Upper lobe of left lung (tissue), 6 donors: ENCODE measurements around the gene ODAD3. TPM values are rescaled to one million over a fixed set of nuclear protein-coding genes. Genes with fewer than 3 reads are reported as not detected.
"Not testable (repeated sequence)": the region's sequence is repeated elsewhere in the genome, so short reads cannot be mapped to it uniquely, and the experiment has no call there.

Experiments
- ATAC-seq, 2 donors: fragments of 200-7000 bp; cut with Tn5 transposase; one replicate each; pipeline ENCODE4 v1.9.1; 2022; ENCODE audit warnings: mild to moderate bottlenecking in 2 of 2, moderate library complexity in 2 of 2; ENCODE audit not compliant: low FRiP score in 2 of 2
- DNase-seq, 2 donors: peaks; one replicate each; pipeline ENCODE4 v3.0.0-alpha.2; 2019 to 2020
- H3K27ac ChIP-seq, 4 donors: fragments of 200-600 bp; sonication (generic); one replicate each; pipeline ENCODE4 v1.5.1; 2016 to 2019
- H3K27me3 ChIP-seq, 4 donors: fragments of 200-600 bp; sonication (generic); one replicate each; pipeline ENCODE4 v1.5.1; 2017 to 2019
- H3K36me3 ChIP-seq, 4 donors: fragments of 200-600 bp; sonication (generic); one replicate each; pipeline ENCODE4 v1.5.1; 2016 to 2019
- H3K4me1 ChIP-seq, 4 donors: fragments of 200-600 bp; sonication (generic); one replicate each; pipeline ENCODE4 v1.5.1; 2018 to 2019
- H3K4me3 ChIP-seq, 4 donors: fragments of 200-600 bp; sonication (generic); one replicate each; pipeline ENCODE4 v1.5.1; 2017 to 2019; ENCODE audit warnings: mild to moderate bottlenecking in 2 of 4, moderate library complexity in 1 of 4
- H3K9me3 ChIP-seq, 4 donors: fragments of 200-600 bp; sonication (generic); one replicate each; pipeline ENCODE4 v1.5.1; 2018 to 2019
- EP300 ChIP-seq, 4 donors: sonication (generic); formaldehyde crosslinking; IDR thresholded peaks; one replicate each; pipeline ENCODE4 v1.5.1; 2017; ENCODE audit warnings: antibody characterized with exemption in 4 of 4, control low read depth in 2 of 4
- POLR2A ChIP-seq, 4 donors: fragments of 450-650 bp; IDR thresholded peaks; one replicate each; pipeline ENCODE4 v1.5.1; 2016 to 2017; ENCODE audit warnings: antibody characterized with exemption in 4 of 4, mild to moderate bottlenecking in 2 of 4
- POLR2AphosphoS5 ChIP-seq, 2 donors: sonication (generic); formaldehyde crosslinking; IDR thresholded peaks; one replicate each; pipeline ENCODE4 v1.5.1; 2017; ENCODE audit warnings: antibody characterized with exemption in 2 of 2
- WGBS, 2 donors: methylation state at CpG; one replicate each; pipeline ENCODE4 v1.1.5; 2017 to 2018; 5-methylcytosine and 5-hydroxymethylcytosine counted together
- total RNA-seq, 6 donors: library from RNA; depleted of rRNA in 4 of 6; stranded (reverse); fragments of >200 nt in 4 of 6; gene quantifications; one replicate each; pipeline versions ENCODE4 v1.1.0 to v1.2.1, GENCODE V29; 2016 to 2021
- TF ChIP-seq, protein P1 (sequence below), 6 experiments: fragments of 450-650 bp in 4 of 6; fragments of 200-600 bp in 2 of 6; sonication (generic) in 2 of 6; IDR thresholded peaks; one replicate each; pipeline ENCODE4 v1.5.1; 2016 to 2019; ENCODE audit warnings: antibody characterized with exemption in 6 of 6
- donor health status: DM: no; HTN: no; CAD: no; lungs with moderate emphysema.
- donor health status: DM: no; HTN: yes; CAD: no; lungs with severe emphysema.

Gene ODAD3
- total RNA-seq, 6 donors from 2014 or later, result 0.34 to 11.1 (median 4.1) TPM

DNA sequence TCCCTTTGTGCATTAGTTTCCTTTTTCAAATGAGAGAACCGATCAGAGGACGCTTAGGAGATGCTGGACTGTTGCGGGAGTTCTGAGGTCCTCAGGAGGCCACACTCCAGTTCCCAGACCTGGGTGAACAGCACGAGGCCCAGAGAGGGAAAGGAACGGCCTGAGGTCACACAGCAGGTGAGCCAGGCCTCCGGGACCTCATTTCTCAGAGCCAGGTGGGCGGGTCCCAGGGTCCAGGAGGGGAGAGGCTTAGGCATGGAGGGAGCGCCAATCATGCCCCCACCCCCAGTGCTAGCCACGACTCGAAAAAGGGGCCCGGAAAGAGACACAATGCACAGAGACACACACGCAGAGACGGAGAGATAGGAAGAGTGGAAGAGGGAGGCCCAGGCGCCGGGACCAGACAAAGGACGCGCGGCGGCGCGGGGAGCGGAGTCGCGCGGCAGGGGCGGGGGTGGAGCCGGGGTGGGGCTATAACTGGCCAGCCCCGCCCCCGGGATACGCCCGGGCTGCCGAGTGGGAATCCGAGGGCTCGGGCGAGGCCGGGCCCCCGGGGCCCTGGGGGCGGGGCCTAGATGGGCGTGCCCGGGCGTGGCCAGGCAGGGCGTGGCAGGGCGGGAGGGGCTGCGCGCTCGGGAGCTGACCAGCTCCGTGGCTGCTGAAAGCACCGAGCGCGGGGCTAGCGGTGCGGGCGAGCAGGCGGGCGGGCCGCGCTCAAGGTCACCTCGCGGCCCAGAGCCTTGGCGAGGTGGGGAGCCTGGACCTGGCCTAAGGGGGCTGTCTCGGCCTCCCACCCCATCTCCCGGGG lies 44.4 kb upstream of the ODAD3 start:
- peak overlapping the region in 2 of 4 donors; percentile 15 to 17 for H3K4me3 ChIP-seq
- peaks cover 0 to 9% (median 5%) of the 10 kb centered on the region in 4 donors for H3K36me3 ChIP-seq
- WGBS, 2 donors, result 31 to 40% methylated on average over 24 to 42 of the region's 62 CpGs
- H3K27me3 ChIP-seq, result peaks cover 2 to 37% (median 30%) of the 10 kb centered on the region in 4 donors
- no peak overlapping the region for H3K27ac ChIP-seq
- ATAC-seq, result peak in 1 of 2 donors; percentile 25
- no peaks in the 10 kb centered on the region for H3K9me3 ChIP-seq
- peaks cover 32 to 50% (median 40%) of the 10 kb centered on the region in 4 donors for H3K4me1 ChIP-seq
- peak in 1 of 2 donors; percentile 91 for DNase-seq
- TF ChIP-seq POLR2A (IDR thresholded peaks at IDR 0.05) (no peak), EP300 (IDR thresholded peaks at IDR 0.05) (no peak), POLR2AphosphoS5 (IDR thresholded peaks at IDR 0.05) (no peak)
- TF ChIP-seq, protein P1, sequence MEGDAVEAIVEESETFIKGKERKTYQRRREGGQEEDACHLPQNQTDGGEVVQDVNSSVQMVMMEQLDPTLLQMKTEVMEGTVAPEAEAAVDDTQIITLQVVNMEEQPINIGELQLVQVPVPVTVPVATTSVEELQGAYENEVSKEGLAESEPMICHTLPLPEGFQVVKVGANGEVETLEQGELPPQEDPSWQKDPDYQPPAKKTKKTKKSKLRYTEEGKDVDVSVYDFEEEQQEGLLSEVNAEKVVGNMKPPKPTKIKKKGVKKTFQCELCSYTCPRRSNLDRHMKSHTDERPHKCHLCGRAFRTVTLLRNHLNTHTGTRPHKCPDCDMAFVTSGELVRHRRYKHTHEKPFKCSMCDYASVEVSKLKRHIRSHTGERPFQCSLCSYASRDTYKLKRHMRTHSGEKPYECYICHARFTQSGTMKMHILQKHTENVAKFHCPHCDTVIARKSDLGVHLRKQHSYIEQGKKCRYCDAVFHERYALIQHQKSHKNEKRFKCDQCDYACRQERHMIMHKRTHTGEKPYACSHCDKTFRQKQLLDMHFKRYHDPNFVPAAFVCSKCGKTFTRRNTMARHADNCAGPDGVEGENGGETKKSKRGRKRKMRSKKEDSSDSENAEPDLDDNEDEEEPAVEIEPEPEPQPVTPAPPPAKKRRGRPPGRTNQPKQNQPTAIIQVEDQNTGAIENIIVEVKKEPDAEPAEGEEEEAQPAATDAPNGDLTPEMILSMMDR (IDR thresholded peaks at IDR 0.05), result no peak

DNA sequence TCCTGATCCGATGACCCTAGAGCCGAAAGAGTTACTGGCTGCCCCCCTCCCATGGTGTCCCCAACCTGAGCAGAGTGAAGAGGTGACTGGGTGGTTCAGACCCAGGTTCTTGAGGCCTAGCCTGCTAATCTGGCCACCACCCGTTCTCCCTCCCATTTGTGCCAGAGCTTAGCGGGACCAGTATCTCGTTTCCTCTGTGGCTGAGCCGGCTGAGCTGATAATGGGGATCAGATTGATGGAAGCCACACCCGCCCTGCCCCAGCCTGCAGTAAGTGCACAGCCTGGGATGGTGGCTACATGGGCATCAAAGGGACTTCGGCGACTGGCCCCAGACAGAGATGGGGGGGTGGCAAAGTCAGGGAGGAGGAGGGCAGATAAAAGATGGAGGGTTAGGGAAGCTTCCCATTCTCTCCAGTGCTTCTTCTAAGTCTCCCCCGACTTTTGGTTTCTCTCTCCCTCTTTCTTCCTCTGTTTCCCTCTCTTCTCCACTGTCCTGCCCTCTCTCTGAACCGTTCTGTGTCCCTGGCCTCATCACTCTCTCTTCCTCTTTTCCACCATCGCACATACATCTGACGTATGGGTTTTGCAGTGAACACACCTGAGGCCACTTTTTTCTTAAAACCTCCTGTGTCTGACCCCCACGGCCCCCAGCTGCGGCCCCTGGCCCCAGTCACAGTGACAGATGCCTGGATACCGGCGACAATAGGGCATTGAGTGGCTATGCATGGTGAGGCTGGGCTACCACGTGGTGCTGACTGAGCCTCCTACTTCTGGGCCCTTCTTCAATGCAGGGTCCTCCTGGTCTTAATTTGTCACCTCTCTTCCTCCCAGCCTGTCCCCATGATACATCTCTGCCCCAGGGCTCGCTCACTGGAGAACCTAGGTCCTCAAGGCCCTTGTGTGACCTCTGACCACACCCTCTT lies 43.5 kb upstream of the ODAD3 start:
- DNase-seq (no peak), ATAC-seq (no peak)
- Histone ChIP-seq H3K27me3 (peaks cover 2 to 37% (median 30%) of the 10 kb centered on the region in 4 donors), H3K9me3 (no peaks in the 10 kb centered on the region), H3K4me3 (no peak overlapping the region), H3K27ac (no peak overlapping the region), H3K4me1 (peaks cover 31 to 46% (median 39%) of the 10 kb centered on the region in 4 donors), H3K36me3 (peaks cover 0 to under 1% (median under 1%) of the 10 kb centered on the region in 4 donors)
- TF ChIP-seq, protein P1 (IDR thresholded peaks at IDR 0.05), result no peak
- no peak for TF ChIP-seq POLR2A (IDR thresholded peaks at IDR 0.05)
- no peak for TF ChIP-seq POLR2AphosphoS5 (IDR thresholded peaks at IDR 0.05)
- TF ChIP-seq EP300 (IDR thresholded peaks at IDR 0.05), result no peak
- WGBS, 2 donors, result 57 to 64% methylated on average over 18 to 19 of the region's 19 CpGs

DNA sequence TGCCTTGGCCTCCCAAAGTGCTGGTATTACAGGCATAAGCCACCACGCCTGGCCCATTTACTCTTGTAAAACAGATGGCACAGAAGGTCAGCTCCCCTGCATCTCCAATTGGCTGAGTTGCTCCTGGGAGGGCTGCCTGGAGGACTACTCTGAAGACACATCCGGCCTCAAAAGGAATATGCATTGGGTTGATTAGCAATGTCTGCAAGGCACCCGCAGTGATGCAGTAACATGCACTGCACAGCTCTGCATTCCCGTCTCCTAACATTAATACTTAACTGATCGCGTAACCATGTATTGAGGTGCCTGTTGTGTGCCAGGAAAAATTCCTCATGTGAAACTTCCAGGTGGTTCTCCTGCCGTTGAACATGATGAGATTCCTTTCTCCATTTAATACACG lies 40.9 kb upstream of the ODAD3 start:
- TF ChIP-seq POLR2AphosphoS5 (IDR thresholded peaks at IDR 0.05) (no peak), POLR2A (IDR thresholded peaks at IDR 0.05) (no peak)
- TF ChIP-seq, protein P1 (IDR thresholded peaks at IDR 0.05), result no peak
- 75 to 78% methylated on average over 6 to 8 of the region's 8 CpGs for WGBS, 2 donors
- H3K9me3 ChIP-seq, result no peaks in the 10 kb centered on the region

DNA sequence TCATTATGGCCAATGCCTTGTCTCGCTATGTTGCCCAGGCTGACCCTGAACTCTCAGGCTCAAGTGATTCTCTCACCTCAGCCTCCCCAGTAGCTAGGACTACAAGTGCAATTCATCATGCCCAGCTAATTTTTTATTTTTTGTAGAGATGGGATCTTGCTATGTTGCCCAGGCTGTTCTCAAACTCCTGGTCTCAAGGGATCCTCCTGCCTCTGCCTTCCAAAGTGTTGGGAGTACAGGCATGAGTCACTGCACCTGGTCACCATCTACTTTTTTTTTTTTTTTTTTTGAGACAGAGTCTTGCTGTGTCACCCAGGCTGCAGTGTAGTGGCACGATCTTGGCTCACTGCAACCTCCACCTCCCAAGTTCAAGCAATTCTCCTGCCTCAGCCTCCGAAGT lies 40.4 kb upstream of the ODAD3 start:
- not testable (repeated sequence) for H3K4me3 ChIP-seq, H3K36me3 ChIP-seq, H3K9me3 ChIP-seq, ATAC-seq, H3K27ac ChIP-seq, DNase-seq
- H3K27me3 ChIP-seq, result peaks cover 2 to 12% (median 10%) of the 10 kb centered on the region in 4 donors
- WGBS, 2 donors, result 96 to 100% methylated on average over 3 of the region's 3 CpGs
- H3K4me1 ChIP-seq, result peaks cover 12 to 15% (median 13%) of the 10 kb centered on the region in 4 donors

More for the DNA sequence above, 40.9 kb upstream of the ODAD3 start:
- ATAC-seq (no peak), DNase-seq (no peak)
- no peak overlapping the region for H3K4me3 ChIP-seq
- H3K27me3 ChIP-seq, result peaks cover 2 to 17% (median 15%) of the 10 kb centered on the region in 4 donors
- no peaks in the 10 kb centered on the region for H3K36me3 ChIP-seq
- H3K27ac ChIP-seq, result no peak overlapping the region
- H3K4me1 ChIP-seq, result peaks cover 15 to 20% (median 18%) of the 10 kb centered on the region in 4 donors

DNA sequence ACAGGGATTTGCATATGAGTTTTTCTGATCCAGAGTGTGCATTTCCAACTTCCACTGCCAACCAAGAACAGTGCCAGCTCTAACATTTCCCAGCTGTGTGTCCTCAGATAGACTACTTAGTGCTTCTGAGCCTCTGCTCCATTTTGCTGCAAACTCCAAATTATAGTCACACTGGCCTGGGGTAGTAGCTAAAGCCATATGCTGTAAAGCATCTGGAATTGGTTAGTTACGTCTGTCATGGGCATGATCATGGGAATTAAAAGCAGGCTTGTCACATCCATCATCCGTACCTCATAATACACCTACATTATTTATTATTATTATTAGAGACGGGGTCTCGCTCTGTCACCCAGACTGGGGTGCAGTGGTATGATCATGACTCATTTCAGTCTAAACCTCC lies 38.8 kb upstream of the ODAD3 start:
- ATAC-seq (no peak), DNase-seq (no peak)
- Histone ChIP-seq H3K27ac (no peak overlapping the region), H3K4me1 (no peaks in the 10 kb centered on the region), H3K4me3 (no peak overlapping the region), H3K27me3 (no peaks in the 10 kb centered on the region), H3K9me3 (no peaks in the 10 kb centered on the region), H3K36me3 (no peaks in the 10 kb centered on the region)
- TF ChIP-seq POLR2AphosphoS5 (IDR thresholded peaks at IDR 0.05) (no peak), EP300 (IDR thresholded peaks at IDR 0.05) (no peak), POLR2A (IDR thresholded peaks at IDR 0.05) (no peak)
- TF ChIP-seq, protein P1 (IDR thresholded peaks at IDR 0.05), result no peak
- 70 to 74% methylated on average over 4 of the region's 4 CpGs for WGBS, 2 donors

DNA sequence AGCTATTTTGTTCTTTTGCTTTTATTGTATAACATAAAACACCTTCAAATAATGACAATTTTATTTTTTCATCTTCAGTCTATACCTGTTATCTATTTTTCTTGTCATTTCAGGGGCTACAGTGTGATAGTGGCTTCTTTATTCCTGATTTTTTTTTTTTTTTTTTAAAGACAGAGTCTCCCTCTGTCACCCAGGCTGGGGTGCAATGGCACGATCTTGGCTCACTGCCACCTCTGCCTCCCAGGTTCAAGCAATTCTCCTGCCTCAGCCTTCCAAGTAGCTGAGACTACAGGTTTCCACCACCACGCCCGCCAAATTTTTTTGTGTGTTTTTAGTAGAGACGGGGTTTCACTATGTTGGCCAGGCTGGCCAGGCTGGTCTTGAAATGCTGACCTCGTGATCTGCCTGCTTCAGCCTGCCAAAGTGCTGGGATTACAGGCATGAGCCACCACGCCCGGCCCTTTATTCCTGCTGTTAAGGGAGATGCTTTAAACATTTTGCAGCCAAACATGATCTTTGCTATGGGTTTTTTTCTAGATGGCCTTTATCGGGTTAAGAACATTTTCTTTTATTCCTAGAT lies 33.4 kb upstream of the ODAD3 start:
- H3K36me3 ChIP-seq, H3K9me3 ChIP-seq, H3K27me3 ChIP-seq, H3K27ac ChIP-seq, DNase-seq, H3K4me1 ChIP-seq, H3K4me3 ChIP-seq, ATAC-seq: not testable (repeated sequence)
- 51 to 64% methylated on average over 8 of the region's 8 CpGs for WGBS, 2 donors
